Measurements from ENCODE around the gene ITGB7. TPM values are rescaled to one million over a fixed set of nuclear protein-coding genes. Genes with fewer than 3 reads are reported as not detected.

Gene ITGB7
- polyA plus RNA-seq, 1 donor (not counting 4 experiments of a cell fraction or from before 2014, with no cell fraction given): 0.83 TPM

DNA sequence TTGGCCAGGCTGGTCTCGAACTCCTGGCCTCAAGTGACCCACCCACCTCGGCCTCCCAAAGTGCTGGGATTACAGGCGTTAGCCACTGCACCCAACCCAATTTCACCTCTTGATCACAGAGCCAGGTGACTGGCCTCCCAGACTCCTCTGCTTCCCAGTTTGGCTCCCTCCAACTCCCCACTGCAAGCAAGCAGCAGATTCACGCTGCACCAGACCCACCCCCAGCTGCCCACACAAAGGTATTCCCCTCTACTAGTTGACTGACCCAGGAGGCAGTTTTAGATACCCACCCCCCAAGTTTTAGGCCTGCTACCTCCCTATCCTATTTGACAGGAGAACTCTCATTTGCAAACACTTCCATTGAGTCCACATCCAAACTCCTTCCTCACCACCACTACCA lies 19.8 kb upstream of the ITGB7 start:
- Histone ChIP-seq H3K9ac (ENCODE audit: control insufficient read depth, extremely low read depth, insufficient read depth, low read length) (no peak overlapping the region), H4K20me1 (ENCODE audit: control insufficient read depth, extremely low read depth, insufficient read depth, low read length) (no peaks in the 10 kb centered on the region), H3K27ac (ENCODE audit: control insufficient read depth, insufficient read depth, low read length) (no peak overlapping the region), H3K4me2 (ENCODE audit: control insufficient read depth, extremely low read depth, insufficient read depth, low read depth, low read length) (no peak overlapping the region), H3K79me2 (ENCODE audit: control insufficient read depth, insufficient read depth, low read length) (peaks cover 8% of the 10 kb centered on the region), H3K9me1 (ENCODE audit: control insufficient read depth, extremely low read depth, insufficient read depth, low read length) (no peaks in the 10 kb centered on the region), H3K9me3 (ENCODE audit: control insufficient read depth, low read depth, low read length) (no peaks in the 10 kb centered on the region), H3K4me3 (ENCODE audit: control insufficient read depth in 2 of 3, extremely low read depth in 1 of 3, insufficient read depth in 2 of 3, low read depth in 1 of 3, low read length in 3 of 3) (no peak overlapping the region), H3K27me3 (ENCODE audit: control insufficient read depth, extremely low read depth, insufficient read depth, low read length) (no peaks in the 10 kb centered on the region), H3K4me1 (ENCODE audit: control insufficient read depth, extremely low read depth, insufficient read depth, low read length) (peaks cover 63% of the 10 kb centered on the region), H2AFZ (ENCODE audit: control insufficient read depth, low read length) (no peak overlapping the region), H3K36me3 (ENCODE audit: control insufficient read depth in 2 of 2, extremely low read depth in 1 of 2, insufficient read depth in 2 of 2, low read length in 2 of 2) (peaks cover 3 to 6% of the 10 kb centered on the region in 2 experiments)
- DNase-seq (ENCODE audit: low read depth, low spot score): no peak
- FAIRE-seq: no peak
- TF ChIP-seq EZH2 (IDR thresholded peaks at IDR 0.05; ENCODE audit: low read length): no peak
- TF ChIP-seq, protein P1, sequence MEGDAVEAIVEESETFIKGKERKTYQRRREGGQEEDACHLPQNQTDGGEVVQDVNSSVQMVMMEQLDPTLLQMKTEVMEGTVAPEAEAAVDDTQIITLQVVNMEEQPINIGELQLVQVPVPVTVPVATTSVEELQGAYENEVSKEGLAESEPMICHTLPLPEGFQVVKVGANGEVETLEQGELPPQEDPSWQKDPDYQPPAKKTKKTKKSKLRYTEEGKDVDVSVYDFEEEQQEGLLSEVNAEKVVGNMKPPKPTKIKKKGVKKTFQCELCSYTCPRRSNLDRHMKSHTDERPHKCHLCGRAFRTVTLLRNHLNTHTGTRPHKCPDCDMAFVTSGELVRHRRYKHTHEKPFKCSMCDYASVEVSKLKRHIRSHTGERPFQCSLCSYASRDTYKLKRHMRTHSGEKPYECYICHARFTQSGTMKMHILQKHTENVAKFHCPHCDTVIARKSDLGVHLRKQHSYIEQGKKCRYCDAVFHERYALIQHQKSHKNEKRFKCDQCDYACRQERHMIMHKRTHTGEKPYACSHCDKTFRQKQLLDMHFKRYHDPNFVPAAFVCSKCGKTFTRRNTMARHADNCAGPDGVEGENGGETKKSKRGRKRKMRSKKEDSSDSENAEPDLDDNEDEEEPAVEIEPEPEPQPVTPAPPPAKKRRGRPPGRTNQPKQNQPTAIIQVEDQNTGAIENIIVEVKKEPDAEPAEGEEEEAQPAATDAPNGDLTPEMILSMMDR (optimal IDR thresholded peaks at IDR 0.05 in 1 of 3, IDR thresholded peaks at IDR 0.05 in 1 of 3, conservative IDR thresholded peaks at IDR 0.05 in 1 of 3; ENCODE audit: extremely low read depth in 1 of 3, insufficient read depth in 2 of 3, low read length in 3 of 3): no peak
- dilution Hi-C loops (cut with MboI; ENCODE audit: extremely low pct_ligation_motif_present, low sequenced_read_pairs): no loop called here

DNA sequence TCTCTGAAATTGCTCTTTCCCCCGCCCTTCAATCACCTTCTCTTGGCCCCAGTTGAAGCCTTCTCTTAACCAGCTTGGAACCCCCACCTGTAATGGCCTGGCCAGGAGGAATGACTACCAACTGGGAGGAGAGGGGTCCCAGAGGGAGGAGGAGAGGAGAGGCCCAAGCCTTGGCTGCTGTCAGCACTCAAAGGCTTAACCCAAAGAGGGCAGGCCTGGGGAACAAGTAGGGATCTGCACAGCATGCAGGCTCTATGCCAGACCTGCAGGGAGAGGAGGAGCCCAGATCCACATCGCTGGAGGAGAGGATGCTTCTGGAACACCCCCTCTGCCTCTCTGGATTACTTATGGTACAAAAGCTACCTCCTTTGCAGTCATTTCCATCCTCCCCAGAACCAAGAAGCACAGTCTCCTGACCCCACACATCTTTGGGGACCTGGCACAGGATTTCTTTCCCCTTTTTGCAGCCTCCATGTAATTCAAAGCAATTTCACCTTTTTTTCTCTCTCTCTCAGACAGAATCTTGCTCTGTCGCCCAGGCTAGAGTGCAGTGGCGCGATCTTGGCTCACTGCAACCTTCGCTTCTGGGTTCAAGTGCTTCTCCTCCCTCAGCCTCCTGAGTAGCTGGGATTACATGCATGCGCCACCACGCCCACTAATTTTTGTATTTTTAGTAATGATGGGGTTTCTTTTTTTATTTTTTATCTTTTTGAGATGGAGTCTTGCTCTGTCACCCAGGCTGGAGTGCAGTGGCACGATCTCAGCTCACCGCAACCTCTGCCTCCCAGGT lies 18.8 kb upstream of the ITGB7 start:
- dilution Hi-C loops (cut with MboI; ENCODE audit: extremely low pct_ligation_motif_present, low sequenced_read_pairs): no loop called here
- FAIRE-seq: peak; percentile 85
- Histone ChIP-seq H3K36me3 (ENCODE audit: control insufficient read depth in 2 of 2, extremely low read depth in 1 of 2, insufficient read depth in 2 of 2, low read length in 2 of 2) (peaks cover 3 to 6% of the 10 kb centered on the region in 2 experiments), H3K79me2 (ENCODE audit: control insufficient read depth, insufficient read depth, low read length) (peaks cover 3% of the 10 kb centered on the region), H3K27me3 (ENCODE audit: control insufficient read depth, extremely low read depth, insufficient read depth, low read length) (no peaks in the 10 kb centered on the region), H3K9me3 (ENCODE audit: control insufficient read depth, low read depth, low read length) (no peaks in the 10 kb centered on the region), H2AFZ (ENCODE audit: control insufficient read depth, low read length) (no peak overlapping the region), H3K4me1 (ENCODE audit: control insufficient read depth, extremely low read depth, insufficient read depth, low read length) (peaks cover 60% of the 10 kb centered on the region), H3K4me3 (ENCODE audit: control insufficient read depth in 2 of 3, extremely low read depth in 1 of 3, insufficient read depth in 2 of 3, low read depth in 1 of 3, low read length in 3 of 3) (peak overlapping the region in 1 of 3 experiments; percentile 6), H4K20me1 (ENCODE audit: control insufficient read depth, extremely low read depth, insufficient read depth, low read length) (no peaks in the 10 kb centered on the region), H3K4me2 (ENCODE audit: control insufficient read depth, extremely low read depth, insufficient read depth, low read depth, low read length) (peak overlapping the region; percentile 83), H3K9me1 (ENCODE audit: control insufficient read depth, extremely low read depth, insufficient read depth, low read length) (no peaks in the 10 kb centered on the region), H3K9ac (ENCODE audit: control insufficient read depth, extremely low read depth, insufficient read depth, low read length) (peak overlapping the region; percentile 0), H3K27ac (ENCODE audit: control insufficient read depth, insufficient read depth, low read length) (peak overlapping the region; percentile 93)
- no peak for DNase-seq (ENCODE audit: low read depth, low spot score)
- TF ChIP-seq EZH2 (IDR thresholded peaks at IDR 0.05; ENCODE audit: low read length): no peak
- TF ChIP-seq, protein P1 (optimal IDR thresholded peaks at IDR 0.05 in 1 of 3, IDR thresholded peaks at IDR 0.05 in 1 of 3, conservative IDR thresholded peaks at IDR 0.05 in 1 of 3; ENCODE audit: extremely low read depth in 1 of 3, insufficient read depth in 2 of 3, low read length in 3 of 3): peak in 1 of 3 experiments; percentile 6

Measured in keratinocyte (primary cell).